ENCODE measurements around the gene TRPV4. TPM values are rescaled to one million over a fixed set of nuclear protein-coding genes. Genes with fewer than 3 reads are reported as not detected.

TRPV4 gene
- total and polyA plus RNA-seq, 10 of the 15 experiments (the other 5 are each of a cell fraction or from before 2014, with no cell fraction given), result not detected

- TF ChIP-seq MTA3 (IDR thresholded peaks at IDR 0.05; ENCODE audit: borderline replicate concordance, low read length), result no peak
- H3K27me3 ChIP-seq (replicated peaks in 1 of 2; ENCODE audit: control insufficient read depth in 2 of 2, insufficient read depth in 2 of 2, low read length in 1 of 2), result peaks cover 0 to 2% of the 10 kb centered on the region in 2 experiments; a peak in 2 of 4 replicates
- H3K9ac ChIP-seq (ENCODE audit: control insufficient read depth, insufficient read depth, low read length), result no peak overlapping the region
- ATAC-seq, result no peak
- H3K4me2 ChIP-seq (ENCODE audit: control insufficient read depth, insufficient read depth), result no peak overlapping the region
- no peak overlapping the region for H3K27ac ChIP-seq (ENCODE audit: control insufficient read depth, insufficient read depth)
- no peak for FAIRE-seq
- H3K9me3 ChIP-seq (replicated peaks; ENCODE audit: control insufficient read depth, insufficient read depth, low read length), result no peaks in the 10 kb centered on the region
- ChIA-PET POLR2A (no interaction called here), RAD21 (ENCODE audit: unreplicated experiment) (no interaction called here), CTCF (no interaction called here), SMC1A (ENCODE audit: uncharacterized antibody, unreplicated experiment) (no interaction called here)
- WGBS (ENCODE audit: insufficient coverage, insufficient replicate concordance, low lambda C conversion rate, missing lambda C conversion rate), result 33% methylated on average over 8 of the region's 8 CpGs
- H3K4me1 ChIP-seq (ENCODE audit: control insufficient read depth, insufficient read depth, low read length), result no peaks in the 10 kb centered on the region
- no peaks in the 10 kb centered on the region for H3K36me3 ChIP-seq (ENCODE audit: control insufficient read depth in 2 of 2, insufficient read depth in 2 of 2, low read length in 1 of 2)
- intact Hi-C loops (cut with micrococcal nuclease; ENCODE audit: unreplicated experiment), result no loop called here
- no peaks in the 10 kb centered on the region for H4K20me1 ChIP-seq (ENCODE audit: control insufficient read depth, insufficient read depth)
- no peaks in the 10 kb centered on the region for H3K79me2 ChIP-seq (ENCODE audit: control insufficient read depth, insufficient read depth, low read length)
- no peak overlapping the region for H3K4me3 ChIP-seq
- no TSS peak for BruUV-seq (replicated peaks)
- in situ Hi-C loops (cut with MboI), result no loop called here
- no peak for DNase-seq (ENCODE audit: low read depth, low spot score)
- H2AFZ ChIP-seq (ENCODE audit: control insufficient read depth, low read depth, low read length), result no peak overlapping the region
These were observed 8.5 kb downstream of the TRPV4 start for GRCh38 chr12:109824731-109825130.

GRCh38 chr12:109822951-109823411 lies 10.2 kb downstream of the TRPV4 start:
- TF ChIP-seq WRNIP1 (IDR thresholded peaks at IDR 0.05; ENCODE audit: borderline replicate concordance, low read depth, low read length) (no peak), CHD4 (IDR thresholded peaks at IDR 0.05) (no peak), NFIC (IDR thresholded peaks at IDR 0.05; ENCODE audit: low read depth, low read length) (no peak), BACH1 (IDR thresholded peaks at IDR 0.05; ENCODE audit: borderline replicate concordance) (no peak), ATF3 (IDR thresholded peaks at IDR 0.05; ENCODE audit: borderline replicate concordance, extremely low read depth, low read depth, low read length) (no peak), ZSCAN29 (IDR thresholded peaks at IDR 0.05) (no peak), PAX5 (IDR thresholded peaks at IDR 0.05; ENCODE audit: borderline replicate concordance, low read depth, low read length) (no peak), NKRF (conservative IDR thresholded peaks at IDR 0.05) (no peak), POLR2AphosphoS2 (IDR thresholded peaks at IDR 0.05; ENCODE audit: low read depth, low read length) (no peak)
- no peaks in the 10 kb centered on the region for H3K79me2 ChIP-seq (ENCODE audit: control insufficient read depth, insufficient read depth, low read length)
- H4K20me1 ChIP-seq (ENCODE audit: control insufficient read depth, insufficient read depth), result no peaks in the 10 kb centered on the region
- H3K9ac ChIP-seq (ENCODE audit: control insufficient read depth, insufficient read depth, low read length), result no peak overlapping the region
- SMC1A ChIA-PET (ENCODE audit: uncharacterized antibody, unreplicated experiment), result no interaction called here
- in situ Hi-C loops (cut with MboI) (no loop called here), intact Hi-C loops (cut with micrococcal nuclease; ENCODE audit: unreplicated experiment) (no loop called here)
- POLR2A ChIA-PET, result no interaction called here
- DNase-seq (ENCODE audit: low read depth, low spot score) (no peak), ATAC-seq (no peak), FAIRE-seq (no peak)
- no peak overlapping the region for H3K4me2 ChIP-seq (ENCODE audit: control insufficient read depth, insufficient read depth)
- CTCF ChIA-PET, result interaction anchor here (1.4 kb wide), 1 partner anchor 22 kb away, joined by 4 read pairs; no protein-coding TSS in a partner anchor
- RAD21 ChIA-PET (ENCODE audit: unreplicated experiment), result no interaction called here
- peaks cover 0 to 2% of the 10 kb centered on the region in 2 experiments; a peak in 1 of 4 replicates for H3K27me3 ChIP-seq (replicated peaks in 1 of 2; ENCODE audit: control insufficient read depth in 2 of 2, insufficient read depth in 2 of 2, low read length in 1 of 2)
- H3K4me1 ChIP-seq (ENCODE audit: control insufficient read depth, insufficient read depth, low read length), result no peaks in the 10 kb centered on the region
- WGBS (ENCODE audit: insufficient coverage, insufficient replicate concordance, low lambda C conversion rate, missing lambda C conversion rate), result 54% methylated on average over 15 of the region's 15 CpGs
- H3K36me3 ChIP-seq (ENCODE audit: control insufficient read depth in 2 of 2, insufficient read depth in 2 of 2, low read length in 1 of 2), result no peaks in the 10 kb centered on the region
- no peak overlapping the region for H3K27ac ChIP-seq (ENCODE audit: control insufficient read depth, insufficient read depth)
- H3K9me3 ChIP-seq (replicated peaks; ENCODE audit: control insufficient read depth, insufficient read depth, low read length), result no peaks in the 10 kb centered on the region
- no peak overlapping the region for H2AFZ ChIP-seq (ENCODE audit: control insufficient read depth, low read depth, low read length)
- no TSS peak for BruUV-seq (replicated peaks)
- H3K4me3 ChIP-seq, result no peak overlapping the region

Measured in GM12878 (cell line).